ENCODE results near the gene PTGER2.

PTGER2 gene

GRCh38 chr14:52370406-52370935, 56.4 kb downstream of the PTGER2 start:
- DNase-seq (ENCODE audit: low read depth, low spot score) = no peak

DNA sequence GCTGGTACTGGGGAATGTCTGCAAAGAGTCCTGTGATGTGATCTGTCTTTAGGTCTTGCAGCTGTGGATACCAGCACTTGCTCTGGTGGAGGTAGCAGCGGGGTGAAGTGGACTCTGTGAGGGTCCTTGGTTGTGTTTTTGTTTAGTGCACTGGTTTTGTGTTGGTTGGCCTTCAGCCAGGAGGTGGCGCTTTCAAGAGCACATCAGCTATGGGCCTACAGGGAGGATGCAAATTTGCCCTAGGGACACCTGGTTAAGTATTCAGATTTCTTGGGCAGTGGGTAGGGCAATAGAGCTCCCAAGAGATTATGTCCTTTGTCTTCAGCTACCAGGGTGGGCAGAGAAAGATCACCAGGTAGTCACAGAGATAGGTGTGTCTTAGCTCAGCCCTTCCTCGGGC, 63.8 kb downstream of the PTGER2 start:
- no peak for DNase-seq (ENCODE audit: low read depth, low spot score)

All from activated naive CD8-positive, alpha-beta T cell treated with anti-CD3 and anti-CD28 coated beads, Interleukin-2, amount 50 U/mL, for 16 hours (primary cell).